ENCODE results near the gene PIP4K2C. TPM values are rescaled to one million over a fixed set of nuclear protein-coding genes. Genes with fewer than 3 reads are reported as not detected.

PIP4K2C gene
- total RNA-seq, result 34.2 and 46.6 TPM in 2 replicates

DNA sequence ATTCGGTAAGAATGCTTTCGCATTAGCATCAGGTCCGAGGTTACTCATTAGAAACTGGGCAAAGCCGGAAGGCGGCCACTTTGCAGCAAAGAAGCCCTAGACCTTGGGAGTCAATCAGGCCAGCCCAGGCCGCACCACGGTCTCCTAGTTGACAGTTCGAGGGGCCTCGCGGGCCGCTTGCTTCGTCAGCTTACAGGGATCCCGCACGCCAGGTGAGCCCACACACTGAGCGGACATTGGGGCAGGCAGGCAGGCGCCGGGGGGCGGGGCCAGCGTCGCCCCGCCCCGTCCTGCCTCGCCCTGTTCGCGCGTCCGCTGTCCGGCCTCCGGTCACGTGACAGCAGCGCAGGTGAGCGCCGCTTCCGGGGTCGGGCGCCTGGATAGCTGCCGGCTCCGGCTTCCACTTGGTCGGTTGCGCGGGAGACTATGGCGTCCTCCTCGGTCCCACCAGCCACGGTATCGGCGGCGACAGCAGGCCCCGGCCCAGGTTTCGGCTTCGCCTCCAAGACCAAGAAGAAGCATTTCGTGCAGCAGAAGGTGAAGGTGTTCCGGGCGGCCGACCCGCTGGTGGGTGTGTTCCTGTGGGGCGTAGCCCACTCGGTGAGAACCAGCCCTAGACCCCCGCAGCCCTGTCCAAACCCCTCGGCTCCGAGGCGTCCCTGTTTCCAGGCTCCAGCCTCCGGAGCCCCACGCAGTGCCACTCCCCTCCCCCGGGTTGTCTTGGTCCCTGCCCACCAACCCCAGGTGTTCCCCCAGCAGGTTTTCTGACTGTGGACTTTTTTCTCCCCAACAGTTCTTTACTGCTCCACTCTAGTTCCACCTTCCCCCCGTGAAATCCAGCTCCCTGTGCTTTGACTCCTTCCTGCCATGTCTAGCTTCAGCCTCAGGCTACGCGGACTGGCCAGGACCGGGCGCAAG lies at the start of gene PIP4K2C:
PIP4K2C (plus strand) TSS at position 329 of the 918 bp plus-strand sequence; CDS start at position 427, 98 bp downstream.
- peak within 1 kb of the TSS; percentile 96 for H3K4me3 ChIP-seq (ENCODE audit: low read depth, low read length)
- TF ChIP-seq, protein P1, sequence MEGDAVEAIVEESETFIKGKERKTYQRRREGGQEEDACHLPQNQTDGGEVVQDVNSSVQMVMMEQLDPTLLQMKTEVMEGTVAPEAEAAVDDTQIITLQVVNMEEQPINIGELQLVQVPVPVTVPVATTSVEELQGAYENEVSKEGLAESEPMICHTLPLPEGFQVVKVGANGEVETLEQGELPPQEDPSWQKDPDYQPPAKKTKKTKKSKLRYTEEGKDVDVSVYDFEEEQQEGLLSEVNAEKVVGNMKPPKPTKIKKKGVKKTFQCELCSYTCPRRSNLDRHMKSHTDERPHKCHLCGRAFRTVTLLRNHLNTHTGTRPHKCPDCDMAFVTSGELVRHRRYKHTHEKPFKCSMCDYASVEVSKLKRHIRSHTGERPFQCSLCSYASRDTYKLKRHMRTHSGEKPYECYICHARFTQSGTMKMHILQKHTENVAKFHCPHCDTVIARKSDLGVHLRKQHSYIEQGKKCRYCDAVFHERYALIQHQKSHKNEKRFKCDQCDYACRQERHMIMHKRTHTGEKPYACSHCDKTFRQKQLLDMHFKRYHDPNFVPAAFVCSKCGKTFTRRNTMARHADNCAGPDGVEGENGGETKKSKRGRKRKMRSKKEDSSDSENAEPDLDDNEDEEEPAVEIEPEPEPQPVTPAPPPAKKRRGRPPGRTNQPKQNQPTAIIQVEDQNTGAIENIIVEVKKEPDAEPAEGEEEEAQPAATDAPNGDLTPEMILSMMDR (conservative IDR thresholded peaks at IDR 0.05; ENCODE audit: low read depth, low read length), result no peak
- no peak for DNase-seq (ENCODE audit: low read depth)

DNA sequence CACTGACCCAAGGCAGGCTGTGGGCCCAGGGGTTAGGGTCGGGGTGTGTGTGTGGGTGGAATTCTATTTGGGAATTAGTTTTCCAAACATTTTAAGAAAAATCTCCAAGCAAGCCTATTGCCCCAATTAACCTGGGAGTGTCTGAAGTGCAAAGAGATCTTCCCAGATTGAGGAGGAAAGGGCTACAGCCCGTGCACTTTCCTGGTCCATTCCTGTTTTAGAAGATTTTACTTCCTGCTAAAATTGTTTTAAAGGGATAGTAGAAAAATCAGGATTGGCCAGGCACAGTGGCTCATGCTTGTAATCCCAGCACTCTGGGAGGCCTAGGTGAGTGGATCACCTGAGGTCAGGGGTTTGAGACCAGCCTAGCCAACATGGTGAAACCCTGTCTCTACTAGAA lies 49.3 kb upstream of the PIP4K2C start:
- no peak overlapping the region for H3K4me3 ChIP-seq (ENCODE audit: low read depth, low read length)

DNA sequence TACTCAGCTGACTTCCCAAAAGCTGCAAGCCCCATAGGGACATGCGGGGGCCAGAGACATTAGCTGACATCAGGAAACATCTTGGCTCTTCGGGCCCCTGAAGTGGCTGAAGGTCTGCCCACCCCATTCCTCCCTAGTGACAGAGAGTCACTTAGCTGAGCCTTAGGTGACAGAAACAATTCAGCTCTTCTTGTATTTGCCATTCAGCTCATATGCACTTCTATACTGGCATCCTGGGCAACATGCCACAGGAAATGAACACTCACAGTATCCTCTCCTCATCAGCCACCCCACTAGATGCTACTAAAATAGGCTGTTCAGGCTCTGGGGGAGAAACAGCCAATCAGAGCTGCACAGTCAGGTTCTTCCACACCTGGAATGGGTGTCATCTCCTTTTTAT lies 47.4 kb upstream of the PIP4K2C start:
- TF ChIP-seq, protein P1 (conservative IDR thresholded peaks at IDR 0.05; ENCODE audit: low read depth, low read length), result no peak
- no peak overlapping the region for H3K4me3 ChIP-seq (ENCODE audit: low read depth, low read length)
- no peak for DNase-seq (ENCODE audit: low read depth)

More for the DNA sequence above, 49.3 kb upstream of the PIP4K2C start:
- TF ChIP-seq, protein P1 (conservative IDR thresholded peaks at IDR 0.05; ENCODE audit: low read depth, low read length), result no peak
- DNase-seq (ENCODE audit: low read depth), result no peak

DNA sequence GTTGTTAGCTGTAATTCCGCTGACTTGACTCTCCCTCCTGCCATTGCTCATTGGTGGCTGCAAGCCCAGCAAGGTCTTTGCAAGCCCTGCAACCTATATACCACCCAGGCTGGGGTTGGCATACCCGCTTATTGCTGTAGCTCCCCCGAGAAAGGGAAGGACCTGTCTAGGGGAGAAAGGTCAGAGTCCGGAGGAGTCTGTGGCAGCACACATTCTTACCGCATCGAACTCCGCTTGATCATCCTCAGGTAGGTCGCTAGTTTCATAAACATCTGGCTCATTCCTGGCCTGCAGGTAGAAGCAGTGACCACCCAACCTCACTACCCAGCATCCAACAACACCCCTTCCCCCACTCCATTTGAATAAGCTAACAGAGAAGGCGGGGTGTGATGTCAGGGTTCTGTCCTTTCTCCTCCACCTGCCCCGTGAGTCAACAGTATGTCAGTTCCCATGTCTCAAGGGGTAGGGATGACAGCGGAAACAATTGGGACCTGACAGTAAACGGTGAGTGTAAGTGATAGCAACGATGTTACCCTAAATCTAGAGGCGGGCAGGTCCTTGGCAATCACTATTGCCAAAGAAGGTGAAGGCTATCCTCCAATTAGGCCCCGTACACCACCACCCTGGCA lies 45.1 kb upstream of the PIP4K2C start:
- TF ChIP-seq, protein P1 (conservative IDR thresholded peaks at IDR 0.05; ENCODE audit: low read depth, low read length), result no peak
- H3K4me3 ChIP-seq (ENCODE audit: low read depth, low read length), result peak overlapping the region; percentile 98
- peak; percentile 7 for DNase-seq (ENCODE audit: low read depth)

DNA sequence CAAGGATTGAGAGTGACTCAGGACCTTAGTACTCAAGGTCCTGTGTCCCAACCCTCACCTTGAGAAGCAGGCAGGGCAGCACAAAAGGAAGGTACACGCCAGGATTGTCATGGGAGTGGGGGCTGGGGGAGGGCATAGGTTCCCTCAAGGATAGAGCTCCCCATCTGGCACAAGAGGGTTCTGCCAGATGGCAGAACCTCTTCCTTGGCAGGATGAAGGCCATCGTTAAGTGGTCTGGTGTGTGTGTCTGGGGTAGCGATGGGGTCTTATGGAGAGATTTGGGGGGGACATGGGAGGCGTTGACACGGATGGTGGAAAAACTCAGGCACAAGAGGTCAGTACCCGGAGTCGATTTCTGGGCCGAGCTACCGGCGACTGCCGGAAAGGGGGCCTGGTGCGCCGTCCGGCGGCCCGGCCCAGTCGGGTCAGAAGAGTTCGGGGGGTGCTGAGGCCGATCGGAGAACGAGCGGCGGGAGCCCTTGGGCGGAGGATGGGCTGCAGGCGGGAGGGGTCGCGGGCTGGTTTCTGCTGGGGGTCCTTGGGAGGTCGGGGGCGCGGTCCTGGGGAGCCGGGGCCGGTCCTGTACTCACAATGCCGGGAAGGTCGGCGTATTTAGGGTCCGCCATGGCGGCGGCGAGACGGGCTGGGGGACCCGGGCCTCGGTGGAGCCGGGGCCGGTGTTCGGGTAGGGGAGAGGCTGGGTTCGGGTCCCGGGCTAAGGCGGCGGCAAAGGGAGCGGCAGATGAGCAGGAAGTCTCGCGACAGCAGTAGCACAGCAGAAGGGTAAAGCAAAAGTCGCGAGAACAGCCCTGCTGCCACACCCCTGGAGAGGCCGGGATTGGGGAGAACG lies 44.3 kb upstream of the PIP4K2C start, which contains the start of gene DCTN2:
DCTN2 (minus strand) TSS at position 755 of the 850 bp plus-strand sequence; CDS start at position 626, 129 bp downstream.
- DNase-seq (ENCODE audit: low read depth), result peak; percentile 67
- peak within 1 kb of the TSS; percentile 98 for H3K4me3 ChIP-seq (ENCODE audit: low read depth, low read length)
- TF ChIP-seq, protein P1 (conservative IDR thresholded peaks at IDR 0.05; ENCODE audit: low read depth, low read length), result peak; percentile 39

DNA sequence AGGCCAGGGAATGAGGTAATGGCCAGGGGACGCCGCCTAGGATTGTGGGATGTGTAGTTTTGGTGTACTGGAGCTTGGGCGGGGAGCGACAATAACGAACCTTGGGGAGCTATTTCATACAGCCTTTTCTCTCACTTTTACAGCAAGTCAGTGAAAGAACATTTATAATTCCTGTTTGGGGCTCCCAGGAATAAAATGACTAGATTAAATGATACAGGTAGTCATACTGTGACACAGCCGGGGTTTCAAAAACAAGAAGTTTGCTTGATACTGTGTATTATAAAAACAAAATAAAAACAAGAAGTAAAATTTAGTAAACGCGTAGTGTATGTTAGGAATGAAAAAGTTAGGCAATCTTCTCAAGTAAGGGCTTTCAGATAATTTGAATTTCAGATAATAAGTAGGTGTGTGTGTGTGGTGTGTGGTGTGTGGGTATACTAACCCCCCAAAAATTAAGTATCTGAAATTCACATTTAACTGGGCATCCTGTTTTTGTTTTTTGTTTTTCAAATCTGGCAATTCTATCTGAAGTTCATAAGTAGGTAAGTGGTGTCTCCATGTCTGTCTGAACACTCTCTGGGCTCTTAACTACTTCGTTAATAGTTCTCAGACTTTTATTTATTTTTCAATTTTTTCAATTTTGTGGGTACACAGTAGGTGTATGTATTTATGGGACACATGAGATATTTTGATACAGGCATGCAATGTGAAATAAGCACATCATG lies 43.5 kb upstream of the PIP4K2C start:
- TF ChIP-seq, protein P1 (conservative IDR thresholded peaks at IDR 0.05; ENCODE audit: low read depth, low read length), result no peak
- H3K4me3 ChIP-seq (ENCODE audit: low read depth, low read length), result peak overlapping the region; percentile 98
- DNase-seq (ENCODE audit: low read depth), result no peak

Measured in epithelial cell of proximal tubule (primary cell).